ENCODE measurements around the gene PEPD.

DNA sequence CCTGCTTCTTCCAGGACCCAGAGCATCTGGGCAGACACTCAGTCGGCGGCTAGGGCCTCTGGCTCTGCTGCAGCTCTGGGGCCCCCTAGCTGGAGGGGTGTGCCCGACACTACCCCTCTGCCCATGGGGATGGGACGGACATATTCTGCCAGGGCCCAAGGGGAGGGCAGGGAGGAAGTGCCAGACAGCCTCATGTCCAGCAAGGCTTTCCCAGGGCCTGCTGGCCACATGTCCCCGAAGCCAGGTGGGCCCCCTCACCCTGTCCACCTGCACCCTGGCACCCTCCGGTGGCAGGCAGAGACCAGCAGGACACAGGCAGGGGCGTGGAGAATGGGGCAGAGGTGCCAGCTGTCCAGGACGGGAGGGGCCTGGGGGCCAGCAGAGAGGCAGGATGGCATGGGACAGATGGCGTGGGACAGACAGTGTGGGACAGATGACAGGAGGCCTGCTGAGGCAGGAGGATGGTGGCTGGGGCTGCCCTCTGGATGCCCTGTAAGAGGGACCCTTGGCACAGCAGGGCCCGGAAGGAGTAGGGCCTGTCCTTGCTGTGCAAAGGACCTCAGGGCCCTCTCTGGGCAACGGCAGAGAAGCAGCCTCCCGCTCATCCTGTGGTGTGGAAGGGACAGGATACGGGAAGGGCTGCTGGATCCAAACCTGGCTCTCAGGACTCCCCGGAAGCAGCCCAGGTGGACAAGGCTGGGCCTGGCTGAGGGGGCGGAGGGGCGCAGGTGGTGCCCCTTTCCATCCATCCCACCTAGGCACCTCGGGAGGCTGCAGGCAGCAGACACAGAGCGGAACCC, 119.0 kb downstream of the PEPD start:
- no peak for TF ChIP-seq JUND (IDR thresholded peaks at IDR 0.05)
- no peak for TF ChIP-seq SP1 (IDR thresholded peaks at IDR 0.05)
- TF ChIP-seq EGR1 (IDR thresholded peaks at IDR 0.05; ENCODE audit: low read depth in 2 of 2): no peak
- no peak for TF ChIP-seq CTCF (IDR thresholded peaks at IDR 0.05; ENCODE audit: low read depth, low read length, missing input control)
- TF ChIP-seq, protein P1, sequence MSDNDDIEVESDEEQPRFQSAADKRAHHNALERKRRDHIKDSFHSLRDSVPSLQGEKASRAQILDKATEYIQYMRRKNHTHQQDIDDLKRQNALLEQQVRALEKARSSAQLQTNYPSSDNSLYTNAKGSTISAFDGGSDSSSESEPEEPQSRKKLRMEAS (IDR thresholded peaks at IDR 0.05): no peak
- no peak for TF ChIP-seq YY1 (IDR thresholded peaks at IDR 0.05)
- TF ChIP-seq RAD21 (IDR thresholded peaks at IDR 0.05): peak in 1 of 2 donors; percentile 50
- TF ChIP-seq ATF3 (IDR thresholded peaks at IDR 0.05): no peak
- TF ChIP-seq, protein P2, sequence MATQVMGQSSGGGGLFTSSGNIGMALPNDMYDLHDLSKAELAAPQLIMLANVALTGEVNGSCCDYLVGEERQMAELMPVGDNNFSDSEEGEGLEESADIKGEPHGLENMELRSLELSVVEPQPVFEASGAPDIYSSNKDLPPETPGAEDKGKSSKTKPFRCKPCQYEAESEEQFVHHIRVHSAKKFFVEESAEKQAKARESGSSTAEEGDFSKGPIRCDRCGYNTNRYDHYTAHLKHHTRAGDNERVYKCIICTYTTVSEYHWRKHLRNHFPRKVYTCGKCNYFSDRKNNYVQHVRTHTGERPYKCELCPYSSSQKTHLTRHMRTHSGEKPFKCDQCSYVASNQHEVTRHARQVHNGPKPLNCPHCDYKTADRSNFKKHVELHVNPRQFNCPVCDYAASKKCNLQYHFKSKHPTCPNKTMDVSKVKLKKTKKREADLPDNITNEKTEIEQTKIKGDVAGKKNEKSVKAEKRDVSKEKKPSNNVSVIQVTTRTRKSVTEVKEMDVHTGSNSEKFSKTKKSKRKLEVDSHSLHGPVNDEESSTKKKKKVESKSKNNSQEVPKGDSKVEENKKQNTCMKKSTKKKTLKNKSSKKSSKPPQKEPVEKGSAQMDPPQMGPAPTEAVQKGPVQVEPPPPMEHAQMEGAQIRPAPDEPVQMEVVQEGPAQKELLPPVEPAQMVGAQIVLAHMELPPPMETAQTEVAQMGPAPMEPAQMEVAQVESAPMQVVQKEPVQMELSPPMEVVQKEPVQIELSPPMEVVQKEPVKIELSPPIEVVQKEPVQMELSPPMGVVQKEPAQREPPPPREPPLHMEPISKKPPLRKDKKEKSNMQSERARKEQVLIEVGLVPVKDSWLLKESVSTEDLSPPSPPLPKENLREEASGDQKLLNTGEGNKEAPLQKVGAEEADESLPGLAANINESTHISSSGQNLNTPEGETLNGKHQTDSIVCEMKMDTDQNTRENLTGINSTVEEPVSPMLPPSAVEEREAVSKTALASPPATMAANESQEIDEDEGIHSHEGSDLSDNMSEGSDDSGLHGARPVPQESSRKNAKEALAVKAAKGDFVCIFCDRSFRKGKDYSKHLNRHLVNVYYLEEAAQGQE (IDR thresholded peaks at IDR 0.05): no peak

Data from liver (tissue), 3 donors.